Smooth muscle cell (in vitro differentiated cells): ENCODE measurements around the gene PDZK1. TPM values are rescaled to one million over a fixed set of nuclear protein-coding genes. Genes with fewer than 3 reads are reported as not detected.

Experiments used
- DNase-seq: peaks from one replicate; lab custom pipeline; 2025; ENCODE audit not compliant: unreplicated experiment; lab: John Stamatoyannopoulos, UW
- H2AFZ ChIP-seq: fragments of 200-600 bp; sonication (generic); 2 replicates; pipeline ENCODE4 v1.6.0; 2016; ENCODE audit warnings: antibody characterized with exemption, low read depth, mild to moderate bottlenecking
- H3F3A ChIP-seq: fragments of 200-600 bp; sonication (generic); 2 replicates; pipeline ENCODE4 v1.6.0; 2017; ENCODE audit warnings: antibody characterized with exemption, low read depth
- H3K27ac ChIP-seq: fragments of 200-600 bp; sonication (generic); 2 replicates; pipeline ENCODE4 v1.5.1; 2016; ENCODE audit warnings: low read depth, mild to moderate bottlenecking
- H3K27me3 ChIP-seq: fragments of 200-600 bp; sonication (generic); 2 replicates; pipeline ENCODE4 v1.6.1; 2016; ENCODE audit warnings: low read depth, mild to moderate bottlenecking
- H3K36me3 ChIP-seq: fragments of 200-600 bp; sonication (generic); 2 replicates; pipeline ENCODE4 v1.5.1; 2016; ENCODE audit warnings: low read depth
- H3K4me1 ChIP-seq: fragments of 200-600 bp; sonication (generic); 2 replicates; pipeline ENCODE4 v1.5.1; 2016; ENCODE audit warnings: low read depth
- H3K4me2 ChIP-seq: fragments of 200-600 bp; sonication (generic); 2 replicates; pipeline ENCODE4 v1.6.0; 2016; ENCODE audit warnings: mild to moderate bottlenecking
- H3K4me3 ChIP-seq: fragments of 200-600 bp; sonication (generic); 2 replicates; pipeline ENCODE4 v1.5.1; 2016; ENCODE audit warnings: mild to moderate bottlenecking
- H3K79me2 ChIP-seq: fragments of 200-600 bp; sonication (generic); 2 replicates; pipeline ENCODE4 v1.6.0; 2016; ENCODE audit warnings: low read depth, mild to moderate bottlenecking
- H3K9ac ChIP-seq: fragments of 200-600 bp; sonication (generic); 2 replicates; pipeline ENCODE4 v1.6.0; 2016; ENCODE audit warnings: low read depth
- H3K9me3 ChIP-seq: fragments of 200-600 bp; sonication (generic); replicated peaks from 2 replicates; pipeline ENCODE4 v1.5.1; 2016; ENCODE audit warnings: low read depth
- H4K20me1 ChIP-seq: fragments of 200-600 bp; sonication (generic); 2 replicates; pipeline ENCODE4 v1.6.0; 2016; ENCODE audit warnings: low read depth
- CTCF ChIP-seq: fragments of 200-600 bp; sonication (generic); IDR thresholded peaks from 2 replicates; pipeline ENCODE4 v1.5.1; 2017; ENCODE audit warnings: borderline replicate concordance, mild to moderate bottlenecking, antibody characterized with exemption; ENCODE audit not compliant: insufficient read depth, poor library complexity, severe bottlenecking
- WGBS: methylation state at CpG from one replicate; pipeline ENCODE4 v1.1.7; 2016; ENCODE audit warnings: low lambda C conversion rate; 5-methylcytosine and 5-hydroxymethylcytosine counted together
- polyA plus RNA-seq: library from polyadenylated mRNA; unstranded; fragments of >200 nt; fragmentation: Nextera tagmentation; extraction: Ambion mirVana; gene quantifications from 2 replicates; pipeline ENCODE4 v1.2.1, GENCODE V29; 2016
- total RNA-seq: library from RNA; depleted of rRNA; stranded (reverse); fragments of >200 nt; gene quantifications from 2 replicates; pipeline ENCODE4 v1.2.3, GENCODE V29; 2014

Gene PDZK1
- total and polyA plus RNA-seq, 2 experiments from 2014 or later = 0.45 TPM; not detected in 1

GRCh38 chr1:145710291-145711027 is 3.3 kb upstream of the PDZK1 start:
- 84% methylated on average over 4 of the region's 4 CpGs for WGBS
- Histone ChIP-seq H3K36me3 (no peaks in the 10 kb centered on the region), H2AFZ (no peak overlapping the region), H4K20me1 (no peaks in the 10 kb centered on the region), H3K4me2 (no peak overlapping the region), H3K79me2 (no peaks in the 10 kb centered on the region), H3K9ac (no peak overlapping the region), H3K4me3 (no peak overlapping the region), H3K27ac (no peak overlapping the region), H3K27me3 (no peaks in the 10 kb centered on the region), H3K4me1 (peaks cover 9% of the 10 kb centered on the region), H3F3A (no peaks in the 10 kb centered on the region), H3K9me3 (no peaks in the 10 kb centered on the region)
- no peak for DNase-seq
- TF ChIP-seq CTCF = no peak

- H3K4me1 ChIP-seq = peaks cover 9% of the 10 kb centered on the region
- no peak overlapping the region for H3K27ac ChIP-seq
- no peaks in the 10 kb centered on the region for H3K79me2 ChIP-seq
- no peak for TF ChIP-seq CTCF
- no peaks in the 10 kb centered on the region for H3K36me3 ChIP-seq
- no peak overlapping the region for H2AFZ ChIP-seq
- H3K4me3 ChIP-seq = no peak overlapping the region
- no peak overlapping the region for H3K4me2 ChIP-seq
- WGBS = 37% methylated on average over 7 of the region's 7 CpGs
- no peak for DNase-seq
- H4K20me1 ChIP-seq = no peaks in the 10 kb centered on the region
- no peaks in the 10 kb centered on the region for H3K9me3 ChIP-seq
- H3K9ac ChIP-seq = no peak overlapping the region
- H3K27me3 ChIP-seq = no peaks in the 10 kb centered on the region
- no peaks in the 10 kb centered on the region for H3F3A ChIP-seq
Measured at GRCh38 chr1:145708063-145708462, 895 bp upstream of the PDZK1 start.

GRCh38 chr1:145706086-145706664 is 993 bp downstream of the PDZK1 start:
- H3K4me2 ChIP-seq = no peak overlapping the region
- H4K20me1 ChIP-seq = no peaks in the 10 kb centered on the region
- no peak for DNase-seq
- no peak overlapping the region for H3K9ac ChIP-seq
- TF ChIP-seq CTCF = no peak
- no peak overlapping the region for H2AFZ ChIP-seq
- no peaks in the 10 kb centered on the region for H3K27me3 ChIP-seq
- peaks cover 9% of the 10 kb centered on the region for H3K4me1 ChIP-seq
- no peaks in the 10 kb centered on the region for H3K79me2 ChIP-seq
- no peak overlapping the region for H3K27ac ChIP-seq
- WGBS = 72% methylated on average over 2 of the region's 2 CpGs
- H3K4me3 ChIP-seq = peak overlapping the region; percentile 14
- no peaks in the 10 kb centered on the region for H3K36me3 ChIP-seq
- H3F3A ChIP-seq = no peaks in the 10 kb centered on the region
- H3K9me3 ChIP-seq = no peaks in the 10 kb centered on the region
